Measurements from ENCODE around the gene OGT. TPM values are rescaled to one million over a fixed set of nuclear protein-coding genes. Genes with fewer than 3 reads are reported as not detected.
A peak's percentile ranks its signal among the peaks of the same experiment; 100 is the strongest.
"Not testable (repeated sequence)": the region's sequence is repeated elsewhere in the genome, so short reads cannot be mapped to it uniquely, and the experiment has no call there.

Gene OGT
- total RNA-seq, 2 experiments from 2014 or later = 307 to 323 TPM

DNA sequence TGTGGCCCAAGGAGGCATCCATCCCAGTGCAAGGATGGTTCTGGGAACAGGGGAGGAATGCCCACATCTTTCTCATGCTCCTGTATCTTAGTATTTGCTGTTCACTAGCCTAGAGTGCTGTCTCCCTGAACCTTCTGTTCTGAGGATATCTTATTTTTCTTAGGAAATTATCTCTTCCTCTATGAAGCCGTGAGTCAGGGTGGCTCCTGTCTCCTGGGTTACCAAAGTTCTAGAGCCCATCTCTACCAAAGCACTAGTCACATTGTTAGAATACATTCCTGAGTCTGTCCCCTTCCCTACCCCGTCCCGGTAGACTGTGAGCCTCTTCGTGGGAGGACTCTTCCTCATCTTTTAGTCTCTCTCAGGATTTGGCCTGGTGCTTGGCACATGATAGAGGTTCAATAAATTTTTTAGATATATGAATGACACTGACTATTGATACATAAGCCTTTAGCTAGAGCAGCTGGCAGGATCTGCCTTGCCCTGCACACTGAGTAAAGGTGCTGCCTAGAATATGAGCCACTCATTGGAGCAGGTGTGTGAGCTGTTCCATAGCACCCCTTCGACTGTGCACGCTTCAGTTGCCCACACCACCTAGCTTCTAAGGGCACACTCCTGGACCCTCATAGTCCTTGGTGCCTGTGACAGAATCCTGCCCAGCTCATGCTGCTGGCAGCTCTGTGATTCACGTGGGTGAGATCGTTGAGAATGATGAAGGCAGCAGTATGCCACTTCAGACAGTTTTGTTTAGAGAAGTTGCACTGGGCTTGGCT is 72.1 kb downstream of the OGT start:
- H3K27me3 Mint-ChIP-seq (ENCODE audit: low read depth) = no peaks in the 10 kb centered on the region
- peaks cover 4% of the 10 kb centered on the region for H3K9me3 Mint-ChIP-seq
- H3K36me3 Mint-ChIP-seq (ENCODE audit: low read depth) = peaks cover 63% of the 10 kb centered on the region
- no peak for DNase-seq
- intact Hi-C loops (cut with micrococcal nuclease) = no loop called here
- CTCF ChIA-PET = no interaction called here
- H3K27ac Mint-ChIP-seq = no peak overlapping the region
- peaks cover 47% of the 10 kb centered on the region for H3K4me1 Mint-ChIP-seq (ENCODE audit: low read depth)
- H3K4me3 Mint-ChIP-seq = no peak overlapping the region

GRCh38 chrX:71606536-71607216 is 73.8 kb downstream of the OGT start:
- CTCF ChIA-PET = interaction anchor here (1.0 kb wide), 2 partner anchors 11 to 36 kb away, joined by 4 read pairs; no protein-coding TSS in a partner anchor
- Mint-ChIP-seq H3K27me3 (ENCODE audit: low read depth) (no peaks in the 10 kb centered on the region), H3K27ac (peak overlapping the region; percentile 81), H3K4me1 (ENCODE audit: low read depth) (peaks cover 47% of the 10 kb centered on the region), H3K4me3 (no peak overlapping the region), H3K9me3 (peaks cover 4% of the 10 kb centered on the region), H3K36me3 (ENCODE audit: low read depth) (peaks cover 64% of the 10 kb centered on the region)
- intact Hi-C loops (cut with micrococcal nuclease) = no loop called here
- DNase-seq = no peak

- Mint-ChIP-seq H3K4me1 (ENCODE audit: low read depth) (peaks cover 47% of the 10 kb centered on the region), H3K36me3 (ENCODE audit: low read depth) (peaks cover 58% of the 10 kb centered on the region), H3K4me3 (no peak overlapping the region), H3K27me3 (ENCODE audit: low read depth) (no peaks in the 10 kb centered on the region), H3K9me3 (peaks cover 4% of the 10 kb centered on the region), H3K27ac (peak overlapping the region; percentile 30)
- DNase-seq = no peak
- CTCF ChIA-PET = no interaction called here
- intact Hi-C loops (cut with micrococcal nuclease) = no loop called here
Observed at GRCh38 chrX:71607488-71607887, 74.6 kb downstream of the OGT start.

DNA sequence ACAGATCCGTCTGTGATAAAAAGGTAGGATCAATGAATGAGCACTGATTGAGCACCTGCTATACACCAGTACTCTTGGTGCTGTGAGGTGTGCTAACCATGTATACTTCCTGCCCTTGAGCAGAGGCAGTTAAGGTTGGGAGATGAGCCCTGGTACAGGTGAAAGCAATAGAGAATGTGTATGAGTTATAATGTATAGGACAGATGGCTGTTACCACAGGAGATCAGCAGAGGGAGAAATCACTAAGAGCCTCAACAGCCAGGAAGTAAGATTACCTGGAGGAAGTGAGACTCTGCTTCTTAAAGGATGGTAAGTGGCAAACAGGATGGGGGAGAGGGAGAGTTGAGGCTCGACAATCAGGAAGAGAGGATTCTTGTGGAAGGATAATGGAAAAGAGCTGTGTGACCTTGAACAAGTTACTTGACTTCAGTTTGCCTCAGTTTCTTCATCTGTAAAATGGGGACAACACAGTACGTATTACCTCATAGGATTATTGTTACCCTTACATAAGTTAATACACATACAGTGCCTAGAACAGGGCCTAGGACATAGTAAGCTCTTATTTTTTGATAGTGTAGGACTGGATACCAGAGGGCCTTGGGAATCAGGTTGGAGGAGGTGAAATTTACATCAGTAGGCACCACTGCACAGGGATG is 76.3 kb downstream of the OGT start:
- H3K27me3 Mint-ChIP-seq (ENCODE audit: low read depth) = no peaks in the 10 kb centered on the region
- H3K27ac Mint-ChIP-seq = no peak overlapping the region
- H3K4me3 Mint-ChIP-seq = no peak overlapping the region
- CTCF ChIA-PET = interaction anchor here (0.8 to 0.9 kb wide), 2 partner anchors 43 to 48 kb away, joined by 3 to 4 read pairs; no protein-coding TSS in a partner anchor
- H3K9me3 Mint-ChIP-seq = peaks cover 2% of the 10 kb centered on the region
- no peak for DNase-seq
- peaks cover 41% of the 10 kb centered on the region for H3K4me1 Mint-ChIP-seq (ENCODE audit: low read depth)
- intact Hi-C loops (cut with micrococcal nuclease) = loop anchor here (1.0 kb wide), 1 partner anchor 41 kb away; no protein-coding TSS in a partner anchor
- H3K36me3 Mint-ChIP-seq (ENCODE audit: low read depth) = peaks cover 53% of the 10 kb centered on the region

GRCh38 chrX:71611736-71612135 is 78.8 kb downstream of the OGT start:
- DNase-seq; CTCF ChIA-PET; H3K9me3 Mint-ChIP-seq; H3K4me3 Mint-ChIP-seq; H3K27ac Mint-ChIP-seq; H3K27me3 Mint-ChIP-seq (ENCODE audit: low read depth): not testable (repeated sequence)
- Mint-ChIP-seq H3K36me3 (ENCODE audit: low read depth) (peaks cover 48% of the 10 kb centered on the region), H3K4me1 (ENCODE audit: low read depth) (peaks cover 37% of the 10 kb centered on the region)
- intact Hi-C loops (cut with micrococcal nuclease) = loop anchor here (10.0 kb wide), 1 partner anchor 1013 kb away; no protein-coding TSS in a partner anchor

DNA sequence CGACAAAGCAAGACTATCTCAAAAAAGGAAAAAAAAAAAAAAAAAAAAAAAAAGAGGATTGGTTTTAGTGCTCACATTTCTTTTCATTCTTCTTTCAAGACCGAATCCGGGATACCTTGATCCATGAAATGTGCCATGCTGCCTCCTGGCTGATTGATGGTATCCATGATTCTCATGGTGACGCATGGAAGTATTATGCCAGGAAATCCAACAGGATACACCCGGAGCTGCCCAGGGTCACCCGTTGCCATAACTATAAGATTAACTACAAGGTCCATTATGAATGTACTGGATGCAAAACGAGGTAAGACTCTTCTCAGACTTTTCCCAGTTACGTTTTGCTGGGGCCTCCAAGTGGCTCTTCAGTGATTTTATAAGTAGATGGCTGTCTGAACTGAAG is 79.4 kb downstream of the OGT start:
- Mint-ChIP-seq H3K27me3 (ENCODE audit: low read depth) (no peaks in the 10 kb centered on the region), H3K9me3 (no peaks in the 10 kb centered on the region), H3K27ac (no peak overlapping the region), H3K4me1 (ENCODE audit: low read depth) (peaks cover 37% of the 10 kb centered on the region), H3K36me3 (ENCODE audit: low read depth) (peaks cover 47% of the 10 kb centered on the region), H3K4me3 (no peak overlapping the region)
- intact Hi-C loops (cut with micrococcal nuclease) = loop anchor here (10.0 kb wide), 1 partner anchor 1013 kb away; no protein-coding TSS in a partner anchor
- DNase-seq = no peak
- CTCF ChIA-PET = no interaction called here

GRCh38 chrX:71615056-71615455 is 82.2 kb downstream of the OGT start:
- peaks cover 45% of the 10 kb centered on the region for H3K4me1 Mint-ChIP-seq (ENCODE audit: low read depth)
- intact Hi-C loops (cut with micrococcal nuclease) = loop anchor here (10.0 kb wide), 1 partner anchor 1010 kb away; no protein-coding TSS in a partner anchor
- peaks cover under 1% of the 10 kb centered on the region for H3K9me3 Mint-ChIP-seq
- no peak for DNase-seq
- no peak overlapping the region for H3K4me3 Mint-ChIP-seq
- peaks cover 32% of the 10 kb centered on the region for H3K36me3 Mint-ChIP-seq (ENCODE audit: low read depth)
- peak overlapping the region; percentile 69 for H3K27ac Mint-ChIP-seq
- no peaks in the 10 kb centered on the region for H3K27me3 Mint-ChIP-seq (ENCODE audit: low read depth)
- CTCF ChIA-PET = interaction anchor here (0.6 to 1.4 kb wide), 2 partner anchors 37 to 146 kb away, joined by 4 to 6 read pairs; no protein-coding TSS in a partner anchor

- H3K27ac Mint-ChIP-seq = peak overlapping the region; percentile 69
- H3K9me3 Mint-ChIP-seq = peaks cover 1% of the 10 kb centered on the region
- CTCF ChIA-PET = interaction anchor here (0.6 to 1.4 kb wide), 2 partner anchors 36 to 109 kb away, joined by 3 to 6 read pairs; no protein-coding TSS in a partner anchor
- DNase-seq = peak; percentile 44
- peaks cover 29% of the 10 kb centered on the region for H3K36me3 Mint-ChIP-seq (ENCODE audit: low read depth)
- H3K27me3 Mint-ChIP-seq (ENCODE audit: low read depth) = no peaks in the 10 kb centered on the region
- H3K4me3 Mint-ChIP-seq = peak overlapping the region; percentile 46
- intact Hi-C loops (cut with micrococcal nuclease) = loop anchor here (10.0 kb wide), 1 partner anchor 1009 kb away; no protein-coding TSS in a partner anchor
- H3K4me1 Mint-ChIP-seq (ENCODE audit: low read depth) = peaks cover 54% of the 10 kb centered on the region
Observed at GRCh38 chrX:71615954-71616353, 83.0 kb downstream of the OGT start.

DNA sequence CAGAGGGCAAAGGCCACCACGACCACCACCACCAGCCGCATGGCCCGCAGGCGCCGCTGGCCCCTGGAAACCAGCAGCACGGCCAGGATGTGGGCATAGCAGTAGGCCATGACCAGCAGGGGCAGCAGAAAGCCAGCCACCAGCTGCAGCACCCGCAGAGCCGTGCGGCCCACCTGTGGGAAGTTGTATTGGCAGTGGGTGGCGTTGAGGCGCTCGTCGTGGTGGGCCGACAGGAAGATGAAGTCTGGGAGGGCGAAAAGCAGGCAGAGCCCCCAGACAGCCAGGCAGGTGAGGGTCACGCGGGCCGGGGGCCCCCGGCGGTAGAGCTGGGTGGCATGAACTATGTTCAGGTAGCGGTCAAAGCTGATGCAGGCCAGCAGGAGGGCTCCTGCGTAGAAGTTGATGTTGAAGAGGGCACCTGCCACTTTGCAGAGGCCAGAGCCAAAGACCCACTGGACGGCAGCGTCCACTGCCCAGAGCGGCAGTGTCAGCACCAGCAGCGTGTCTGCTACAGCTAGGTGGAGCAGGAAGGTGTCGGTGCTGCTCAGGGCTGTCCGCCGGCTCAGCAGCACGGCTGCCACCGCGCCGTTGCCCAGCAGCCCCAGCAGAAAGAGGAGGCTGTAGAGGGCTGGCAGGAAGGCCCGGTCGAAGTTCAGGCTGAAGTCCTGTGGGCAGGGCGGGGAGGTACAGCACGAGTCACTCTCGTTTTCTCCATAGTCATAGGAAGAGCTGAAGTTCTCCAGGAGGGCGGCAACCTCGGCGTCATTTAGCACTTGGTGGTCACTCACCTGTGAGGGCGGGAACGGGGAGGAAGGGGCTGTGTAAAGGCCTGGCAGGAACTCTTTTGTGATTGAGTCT is 84.0 kb downstream of the OGT start:
- peaks cover 1% of the 10 kb centered on the region for H3K9me3 Mint-ChIP-seq
- H3K27ac Mint-ChIP-seq = peak overlapping the region; percentile 96
- CTCF ChIA-PET = no interaction called here
- peaks cover 24% of the 10 kb centered on the region for H3K36me3 Mint-ChIP-seq (ENCODE audit: low read depth)
- no peak for DNase-seq
- H3K27me3 Mint-ChIP-seq (ENCODE audit: low read depth) = no peaks in the 10 kb centered on the region
- H3K4me1 Mint-ChIP-seq (ENCODE audit: low read depth) = peaks cover 60% of the 10 kb centered on the region
- H3K4me3 Mint-ChIP-seq = peak overlapping the region; percentile 71
- intact Hi-C loops (cut with micrococcal nuclease) = loop anchor here (10.0 kb wide), 1 partner anchor 1008 kb away; no protein-coding TSS in a partner anchor

- H3K36me3 Mint-ChIP-seq (ENCODE audit: low read depth) = peaks cover 21% of the 10 kb centered on the region
- H3K27me3 Mint-ChIP-seq (ENCODE audit: low read depth) = no peaks in the 10 kb centered on the region
- peak overlapping the region; percentile 96 for H3K27ac Mint-ChIP-seq
- H3K4me1 Mint-ChIP-seq (ENCODE audit: low read depth) = peaks cover 68% of the 10 kb centered on the region
- intact Hi-C loops (cut with micrococcal nuclease) = loop anchor here (2.0 to 10.0 kb wide), 3 partner anchors 437 to 1007 kb away; partner anchors contain the start of gene IL2RG
- peaks cover 1% of the 10 kb centered on the region for H3K9me3 Mint-ChIP-seq
- no peak for DNase-seq
- CTCF ChIA-PET = interaction anchor here (0.7 to 0.9 kb wide), 2 partner anchors 26 to 58 kb away, joined by 3 read pairs; no protein-coding TSS in a partner anchor
- H3K4me3 Mint-ChIP-seq = peak overlapping the region; percentile 71
Observed at GRCh38 chrX:71617742-71618141, 84.8 kb downstream of the OGT start.

DNA sequence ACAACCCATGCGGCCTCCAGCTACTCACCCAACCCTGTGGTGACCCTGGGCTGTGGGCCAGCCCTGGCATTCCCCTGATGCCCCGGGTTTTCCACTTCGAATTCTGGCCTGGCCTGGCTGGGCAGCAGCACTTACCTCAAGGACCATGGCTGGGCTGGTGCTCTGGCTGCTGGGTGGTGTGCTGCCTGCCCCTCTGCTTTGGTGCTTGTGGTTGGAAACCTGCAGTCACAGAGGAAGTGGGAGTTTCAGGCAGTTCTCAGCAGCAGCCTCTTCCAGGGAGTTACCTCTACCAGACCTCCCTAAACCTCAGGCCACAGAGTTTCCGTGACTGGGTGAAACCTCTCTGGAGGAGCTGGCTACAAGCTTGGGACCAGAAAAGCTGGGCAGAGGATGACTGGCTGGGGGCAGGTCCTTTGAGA is 85.4 kb downstream of the OGT start, which contains the start of gene CXCR3:
TSS of gene CXCR3 (minus strand) at position 209 of the 419 bp plus-strand sequence. CDS start at position 147, 62 bp downstream.
- DNase-seq = peak; percentile 89
- peaks cover 17% of the 10 kb centered on the region for H3K36me3 Mint-ChIP-seq (ENCODE audit: low read depth)
- peaks cover 74% of the 10 kb centered on the region for H3K4me1 Mint-ChIP-seq (ENCODE audit: low read depth)
- CTCF ChIA-PET = interaction anchor here (0.7 to 2.2 kb wide), 4 partner anchors 25 to 59 kb away, joined by 3 to 14 read pairs (median 3); no protein-coding TSS in a partner anchor
- intact Hi-C loops (cut with micrococcal nuclease) = loop anchor here (2.0 to 10.0 kb wide), 3 partner anchors 438 to 1006 kb away; partner anchors contain the start of gene IL2RG
- H3K27me3 Mint-ChIP-seq (ENCODE audit: low read depth) = no peaks in the 10 kb centered on the region
- H3K27ac Mint-ChIP-seq = peak within 1 kb of the TSS; percentile 96
- peak within 1 kb of the TSS; percentile 71 for H3K4me3 Mint-ChIP-seq
- peaks cover 1% of the 10 kb centered on the region for H3K9me3 Mint-ChIP-seq
